Mucosa of rectum (tissue), 2 donors: Measurements from ENCODE around the gene SKAP1.

Experiments used
- H3K27ac ChIP-seq, 2 donors: one replicate each; pipeline ENCODE4 v1.7.0; 2013; ENCODE audit warnings: inconsistent platforms in 2 of 2, low read depth in 2 of 2, low read length in 2 of 2
- H3K27me3 ChIP-seq, 2 donors: one replicate each; pipeline ENCODE4 v1.7.0; 2013; ENCODE audit warnings: low read length in 2 of 2; ENCODE audit not compliant: control insufficient read depth in 2 of 2, insufficient read depth in 2 of 2
- H3K36me3 ChIP-seq, 2 donors: one replicate each; pipeline ENCODE4 v1.7.0; 2013; ENCODE audit warnings: low read length in 2 of 2; ENCODE audit not compliant: control insufficient read depth in 2 of 2, insufficient read depth in 2 of 2
- H3K4me1 ChIP-seq, 2 donors: one replicate each; pipeline ENCODE4 v1.7.0; 2013; ENCODE audit warnings: low read length in 2 of 2, mild to moderate bottlenecking in 1 of 2; ENCODE audit not compliant: control insufficient read depth in 2 of 2, insufficient read depth in 2 of 2
- H3K4me3 ChIP-seq, 2 donors: one replicate each; pipeline ENCODE4 v1.7.0; 2013; ENCODE audit warnings: low read length in 2 of 2
- H3K9ac ChIP-seq, 2 donors: one replicate each; pipeline ENCODE4 v1.7.0; 2013; ENCODE audit warnings: low read length in 2 of 2, low read depth in 1 of 2, mild to moderate bottlenecking in 1 of 2
- H3K9me3 ChIP-seq, 2 donors: one replicate each; pipeline ENCODE4 v1.7.0; 2013; ENCODE audit warnings: low read length in 2 of 2; ENCODE audit not compliant: control insufficient read depth in 2 of 2
- donor health status: healthy.
- donor health status: Normal muscosa, but diverticular disease.

SKAP1 gene

GRCh38 chr17:48231995-48232959 is 197.7 kb downstream of the SKAP1 start:
- Histone ChIP-seq H3K27me3 (no peaks in the 10 kb centered on the region), H3K27ac (no peak overlapping the region), H3K36me3 (no peaks in the 10 kb centered on the region), H3K4me1 (no peaks in the 10 kb centered on the region), H3K9ac (no peak overlapping the region), H3K4me3 (no peak overlapping the region), H3K9me3 (no peaks in the 10 kb centered on the region)

GRCh38 chr17:48229936-48230335 is 200.1 kb downstream of the SKAP1 start:
- H3K27ac ChIP-seq, result no peak overlapping the region
- no peaks in the 10 kb centered on the region for H3K9me3 ChIP-seq
- no peak overlapping the region for H3K9ac ChIP-seq
- H3K4me3 ChIP-seq, result no peak overlapping the region
- no peaks in the 10 kb centered on the region for H3K4me1 ChIP-seq
- no peaks in the 10 kb centered on the region for H3K27me3 ChIP-seq
- H3K36me3 ChIP-seq, result no peaks in the 10 kb centered on the region

- Histone ChIP-seq H3K27ac (no peak overlapping the region), H3K9ac (no peak overlapping the region), H3K27me3 (no peaks in the 10 kb centered on the region), H3K9me3 (no peaks in the 10 kb centered on the region), H3K36me3 (no peaks in the 10 kb centered on the region), H3K4me3 (no peak overlapping the region), H3K4me1 (no peaks in the 10 kb centered on the region)
Observed at GRCh38 chr17:48228720-48229119, 201.3 kb downstream of the SKAP1 start.

GRCh38 chr17:48225725-48226567 is 204.1 kb downstream of the SKAP1 start:
- Histone ChIP-seq H3K9ac (no peak overlapping the region), H3K27ac (no peak overlapping the region), H3K36me3 (no peaks in the 10 kb centered on the region), H3K4me1 (no peaks in the 10 kb centered on the region), H3K27me3 (no peaks in the 10 kb centered on the region), H3K9me3 (no peaks in the 10 kb centered on the region), H3K4me3 (no peak overlapping the region)

GRCh38 chr17:48223945-48224344 is 206.1 kb downstream of the SKAP1 start:
- H3K36me3 ChIP-seq, result no peaks in the 10 kb centered on the region
- H3K4me3 ChIP-seq, result no peak overlapping the region
- H3K4me1 ChIP-seq, result no peaks in the 10 kb centered on the region
- H3K9ac ChIP-seq, result no peak overlapping the region
- no peaks in the 10 kb centered on the region for H3K27me3 ChIP-seq
- H3K9me3 ChIP-seq, result no peaks in the 10 kb centered on the region
- no peak overlapping the region for H3K27ac ChIP-seq

GRCh38 chr17:48219617-48220016 is 210.4 kb downstream of the SKAP1 start:
- H3K4me1 ChIP-seq, result no peaks in the 10 kb centered on the region
- no peak overlapping the region for H3K9ac ChIP-seq
- no peaks in the 10 kb centered on the region for H3K36me3 ChIP-seq
- H3K9me3 ChIP-seq, result no peaks in the 10 kb centered on the region
- H3K27ac ChIP-seq, result no peak overlapping the region
- no peak overlapping the region for H3K4me3 ChIP-seq
- no peaks in the 10 kb centered on the region for H3K27me3 ChIP-seq

- no peaks in the 10 kb centered on the region for H3K27me3 ChIP-seq
- H3K27ac ChIP-seq, result no peak overlapping the region
- no peak overlapping the region for H3K9ac ChIP-seq
- H3K36me3 ChIP-seq, result no peaks in the 10 kb centered on the region
- H3K9me3 ChIP-seq, result no peaks in the 10 kb centered on the region
- H3K4me1 ChIP-seq, result no peaks in the 10 kb centered on the region
- H3K4me3 ChIP-seq, result no peak overlapping the region
Observed at GRCh38 chr17:48215583-48216139, 214.4 kb downstream of the SKAP1 start.

GRCh38 chr17:48213797-48214196 is 216.2 kb downstream of the SKAP1 start:
- Histone ChIP-seq H3K4me1 (no peaks in the 10 kb centered on the region), H3K27me3 (peaks cover 0 to 2% of the 10 kb centered on the region in 2 donors), H3K4me3 (no peak overlapping the region)

GRCh38 chr17:48211787-48212186 is 218.2 kb downstream of the SKAP1 start:
- Histone ChIP-seq H3K27ac (no peak overlapping the region), H3K36me3 (no peaks in the 10 kb centered on the region), H3K9me3 (no peaks in the 10 kb centered on the region)

More at GRCh38 chr17:48213797-48214196, 216.2 kb downstream of the SKAP1 start:
- Histone ChIP-seq H3K9ac (no peak overlapping the region), H3K36me3 (no peaks in the 10 kb centered on the region), H3K27ac (no peak overlapping the region), H3K9me3 (no peaks in the 10 kb centered on the region)

GRCh38 chr17:48211011-48211410 is 219.0 kb downstream of the SKAP1 start:
- no peak overlapping the region for H3K9ac ChIP-seq
- H3K36me3 ChIP-seq, result no peaks in the 10 kb centered on the region
- no peaks in the 10 kb centered on the region for H3K9me3 ChIP-seq
- no peak overlapping the region for H3K4me3 ChIP-seq
- no peak overlapping the region for H3K27ac ChIP-seq
- H3K4me1 ChIP-seq, result no peaks in the 10 kb centered on the region
- peaks cover 0 to 2% of the 10 kb centered on the region in 2 donors for H3K27me3 ChIP-seq

More at GRCh38 chr17:48211787-48212186, 218.2 kb downstream of the SKAP1 start:
- Histone ChIP-seq H3K4me3 (no peak overlapping the region), H3K4me1 (no peaks in the 10 kb centered on the region), H3K9ac (no peak overlapping the region), H3K27me3 (peaks cover 0 to 2% of the 10 kb centered on the region in 2 donors)
